GM19438 (cell line): Measurements from ENCODE around the gene ATG4A.
A peak's percentile ranks its signal among the peaks of the same experiment; 100 is the strongest.

Source experiments
- ATAC-seq: cut with Tn5 transposase; IDR thresholded peaks from one replicate; pipeline ENCODE4 v1.9.1; 2021; ENCODE audit warnings: low read depth; ENCODE audit not compliant: unreplicated experiment

ATG4A gene

DNA sequence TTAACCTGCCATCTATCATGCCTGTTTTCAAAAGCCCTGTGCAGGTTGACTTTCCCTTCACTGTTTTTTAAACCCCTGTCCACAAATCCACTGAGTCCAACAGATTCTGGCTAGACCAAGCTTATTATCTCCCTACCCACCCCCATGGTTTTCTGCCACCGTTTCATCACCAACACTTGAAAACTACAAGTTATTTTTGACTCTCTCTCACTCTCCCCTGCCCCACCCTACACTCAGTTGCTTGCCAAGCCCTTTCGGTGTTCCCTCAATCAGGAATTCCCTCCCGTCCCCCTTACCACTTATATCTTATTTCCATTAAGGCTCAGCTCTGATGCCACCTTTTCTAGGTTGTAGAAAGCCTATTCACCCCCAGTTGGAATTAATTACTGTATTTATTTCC lies 29.7 kb downstream of the ATG4A start:
- ATAC-seq, result no peak

DNA sequence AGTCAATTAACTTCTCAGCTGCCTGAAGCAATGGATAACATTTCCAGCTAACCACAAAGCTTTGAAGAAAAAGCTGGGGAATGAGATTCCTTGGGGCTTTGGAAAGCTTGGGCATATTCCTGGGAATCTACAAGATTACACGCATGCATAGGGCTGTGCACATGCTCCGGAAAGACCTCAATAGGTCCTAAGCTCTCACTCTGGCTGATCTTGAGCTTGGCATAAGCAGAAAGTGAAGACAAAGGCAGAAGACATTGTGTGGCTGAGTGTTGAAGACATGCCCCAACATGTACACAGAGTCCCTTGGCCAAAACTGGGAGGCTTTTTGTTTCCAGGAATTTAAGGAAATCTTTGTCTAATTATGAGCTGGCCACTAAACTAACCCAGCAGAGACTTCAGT lies 31.2 kb downstream of the ATG4A start:
- no peak for ATAC-seq

DNA sequence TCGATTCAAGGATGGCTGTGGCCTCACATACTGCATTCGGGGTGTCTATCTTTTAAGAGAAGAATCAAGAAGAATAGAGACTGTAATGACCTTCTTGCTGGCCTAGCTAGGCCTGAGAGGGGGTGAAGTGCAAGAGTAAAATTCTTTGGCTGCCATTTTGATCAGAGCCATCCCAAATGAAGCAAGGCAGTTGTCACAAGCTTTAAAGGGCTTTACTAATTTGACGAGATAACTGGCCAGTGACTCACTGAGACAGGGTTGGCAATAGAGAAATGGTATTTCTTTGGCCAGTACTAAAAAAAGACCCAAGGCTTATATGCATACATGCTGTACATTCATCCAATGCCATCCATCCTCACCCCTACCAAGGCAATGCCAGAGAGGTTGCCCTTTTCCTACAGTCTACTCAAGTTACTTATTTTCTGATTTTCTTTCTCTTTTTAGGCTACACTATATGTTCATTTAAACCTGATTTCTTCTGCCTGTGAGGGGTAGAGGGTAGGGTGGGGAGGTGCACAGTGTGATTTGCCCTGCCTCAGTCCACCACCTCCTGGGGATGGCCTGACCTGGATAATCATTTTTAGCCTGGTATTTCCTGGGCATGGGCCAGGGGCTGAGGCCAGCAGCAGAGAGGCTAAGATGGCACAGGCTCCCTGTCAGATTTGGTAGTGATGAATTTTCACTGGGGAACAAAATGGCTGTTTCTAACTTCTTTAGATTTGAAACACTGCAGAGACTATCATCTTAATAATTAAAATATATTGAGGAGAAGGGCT lies 32.2 kb downstream of the ATG4A start:
- ATAC-seq, result no peak

DNA sequence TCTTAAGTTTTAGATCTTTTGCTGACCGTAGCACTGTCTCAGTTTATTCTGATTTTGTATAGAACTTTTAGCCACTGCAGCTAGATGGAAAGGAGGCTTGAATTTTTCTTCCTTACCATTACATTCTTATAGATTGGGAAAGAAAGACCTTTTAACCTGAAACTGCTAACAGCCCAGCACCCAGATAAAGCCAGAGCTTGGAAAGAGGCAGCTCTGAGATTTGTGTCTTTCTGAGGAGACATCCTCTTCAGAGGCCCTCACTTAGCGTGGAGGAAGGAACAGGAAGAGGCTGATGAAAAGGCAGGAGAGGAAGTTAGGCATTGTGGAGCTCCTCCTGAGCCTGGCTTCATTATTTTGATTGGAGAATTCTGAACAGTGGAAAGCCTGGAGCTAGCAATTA lies 35.1 kb downstream of the ATG4A start:
- ATAC-seq, result no peak

DNA sequence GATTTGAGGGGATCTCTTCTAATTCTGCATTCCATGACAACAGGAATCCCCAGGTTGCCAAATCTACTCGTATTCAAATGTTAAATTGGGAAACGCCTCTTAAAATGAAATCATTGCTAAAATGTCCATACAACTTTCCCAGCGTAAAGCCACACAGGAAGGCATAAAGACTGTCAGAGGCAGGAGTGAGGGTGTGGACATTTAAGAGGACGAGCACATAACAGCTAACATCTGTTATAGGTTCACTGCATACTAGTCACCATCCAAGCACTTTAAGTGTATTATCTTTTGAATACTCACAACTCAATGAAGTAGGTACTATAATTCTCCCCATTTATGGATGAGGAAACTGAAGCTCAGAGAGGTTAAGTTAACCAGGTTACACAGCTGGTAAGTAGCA lies 35.6 kb downstream of the ATG4A start:
- ATAC-seq, result no peak

DNA sequence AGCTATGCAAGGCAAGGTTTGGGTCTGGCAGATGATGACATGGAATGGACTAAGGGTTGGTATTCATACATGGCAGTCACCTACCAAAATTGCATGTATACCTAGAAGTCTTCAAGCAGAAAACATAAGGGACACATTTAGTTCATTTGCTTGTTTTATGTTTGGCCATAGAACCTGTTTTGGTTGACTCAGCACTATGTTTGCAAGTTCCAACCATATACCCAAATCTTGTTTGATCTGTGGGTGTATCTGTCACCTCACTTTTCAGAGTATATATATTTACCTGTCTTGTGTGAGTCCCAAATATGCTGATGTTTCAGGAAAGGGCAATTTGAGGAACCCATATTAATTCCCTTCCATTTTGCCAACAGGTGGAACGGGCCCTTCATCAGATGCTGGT lies 39.3 kb downstream of the ATG4A start:
- ATAC-seq, result no peak

DNA sequence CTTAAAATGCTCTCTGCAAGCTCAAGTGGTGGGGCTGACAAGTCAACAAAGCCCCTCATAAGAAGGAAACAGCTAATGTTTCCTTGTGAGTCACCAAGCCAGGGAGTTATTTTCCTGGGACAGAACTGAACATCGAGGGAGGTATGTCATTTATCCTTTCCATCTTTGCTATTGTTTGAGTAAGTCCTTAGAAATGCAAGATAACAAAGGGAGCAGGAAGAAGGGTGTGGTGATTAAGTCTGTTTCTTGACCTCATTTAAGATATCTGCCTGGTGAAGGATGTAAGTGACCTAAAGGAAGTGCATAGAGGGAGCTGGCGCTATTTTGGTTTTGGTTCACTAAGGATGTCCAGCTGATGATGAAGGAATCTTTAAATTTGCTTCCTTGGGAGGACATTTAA lies 39.9 kb downstream of the ATG4A start:
- no peak for ATAC-seq

DNA sequence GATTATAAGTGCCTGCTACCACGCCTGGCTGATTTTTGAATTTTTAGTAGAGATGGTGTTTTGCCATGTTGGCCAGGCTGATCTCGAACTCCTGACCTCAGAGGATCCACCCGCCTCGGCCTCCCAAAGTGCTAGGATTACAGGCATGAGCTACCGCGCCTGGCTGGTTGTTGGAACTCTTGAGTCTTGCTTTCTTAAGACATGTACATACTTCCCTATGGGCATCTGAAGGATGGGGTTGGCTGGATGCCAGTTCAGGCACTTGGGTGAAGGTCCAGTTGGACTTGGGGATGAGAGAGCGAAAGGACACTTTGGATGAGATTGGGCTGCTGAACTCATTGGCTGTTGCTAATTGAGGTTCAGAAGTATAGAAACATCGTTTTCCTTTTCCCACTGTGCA lies 40.5 kb downstream of the ATG4A start:
- no peak for ATAC-seq

DNA sequence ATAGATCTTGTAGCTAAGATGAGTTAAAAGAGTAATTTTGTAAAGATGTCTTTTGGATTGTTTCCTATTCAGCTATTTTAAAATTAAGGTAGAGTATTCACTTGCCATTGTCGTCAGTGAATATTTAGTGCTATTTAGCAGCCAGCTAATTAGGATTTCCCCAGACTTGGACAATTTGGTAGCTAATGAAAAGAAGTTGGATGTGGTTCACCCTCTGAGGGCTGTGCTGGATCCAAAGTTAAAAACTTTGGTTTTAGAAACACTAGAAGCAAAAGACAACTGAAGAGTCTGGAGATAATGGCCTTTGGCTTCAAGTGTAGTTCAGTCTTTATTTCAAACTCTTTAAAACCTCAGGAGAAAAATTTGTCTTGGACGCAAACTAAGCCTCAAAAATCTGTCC lies 41.3 kb downstream of the ATG4A start:
- ATAC-seq, result no peak

DNA sequence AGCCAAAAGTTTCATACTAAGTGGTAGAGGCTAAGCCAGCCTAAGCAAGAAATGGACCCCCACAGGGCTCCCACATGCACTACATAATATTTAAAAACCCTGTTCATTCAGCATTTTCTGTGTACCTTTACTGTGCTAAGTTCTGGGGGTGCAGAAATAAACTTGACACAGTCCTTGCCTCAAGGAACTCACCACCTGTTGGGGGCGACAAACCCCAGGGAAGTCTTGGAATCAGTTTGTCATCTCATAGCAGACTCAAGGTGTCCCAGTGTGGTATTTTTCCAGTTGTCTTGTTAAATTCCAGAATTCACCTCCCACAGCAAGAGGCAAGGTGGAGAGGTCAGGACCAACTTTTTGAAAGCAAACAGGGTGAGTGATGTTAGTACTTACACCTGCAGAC lies 43.1 kb downstream of the ATG4A start:
- ATAC-seq, result no peak

DNA sequence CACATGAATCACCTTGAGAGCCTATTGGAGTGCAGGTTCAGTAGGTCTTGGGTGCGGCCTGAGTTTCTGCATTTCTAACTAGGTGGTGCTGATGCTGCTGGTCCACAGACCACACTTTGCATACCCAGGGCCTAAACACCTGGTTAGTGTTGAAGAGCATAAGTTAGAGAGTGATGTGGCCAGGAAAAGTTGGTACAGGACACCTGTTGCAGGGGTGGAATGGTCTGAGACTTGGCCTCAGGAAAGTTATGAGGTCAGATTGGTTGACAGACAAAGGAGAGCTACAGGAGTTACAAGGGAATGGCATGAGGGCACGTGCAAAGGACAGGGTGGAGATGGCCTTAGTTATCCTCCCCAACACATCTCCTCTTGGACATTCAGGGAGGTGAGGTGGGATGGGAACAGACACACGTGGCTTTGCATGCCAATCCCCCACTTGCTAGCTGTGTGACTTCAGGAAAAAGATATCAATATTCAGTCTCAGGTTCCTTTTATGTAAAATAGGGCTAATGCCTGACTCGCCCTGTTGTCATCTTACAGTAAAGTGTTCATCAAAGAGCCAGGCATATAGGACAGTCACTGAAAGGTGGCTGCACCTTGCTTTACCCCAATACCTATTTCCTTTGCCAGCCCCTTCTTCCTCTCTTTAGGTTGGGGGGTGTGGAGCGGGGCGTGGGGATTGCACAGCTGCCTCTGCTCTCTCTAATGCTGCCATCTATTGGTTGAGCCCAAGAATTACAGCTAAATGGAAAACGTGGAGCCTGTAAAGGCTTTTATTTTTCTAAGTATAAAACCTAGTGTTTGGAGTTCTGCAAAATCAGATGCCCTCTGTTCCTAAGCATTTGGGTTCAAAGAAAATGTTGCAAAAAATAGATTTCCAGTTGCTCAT lies 47.5 kb downstream of the ATG4A start:
- ATAC-seq, result no peak

DNA sequence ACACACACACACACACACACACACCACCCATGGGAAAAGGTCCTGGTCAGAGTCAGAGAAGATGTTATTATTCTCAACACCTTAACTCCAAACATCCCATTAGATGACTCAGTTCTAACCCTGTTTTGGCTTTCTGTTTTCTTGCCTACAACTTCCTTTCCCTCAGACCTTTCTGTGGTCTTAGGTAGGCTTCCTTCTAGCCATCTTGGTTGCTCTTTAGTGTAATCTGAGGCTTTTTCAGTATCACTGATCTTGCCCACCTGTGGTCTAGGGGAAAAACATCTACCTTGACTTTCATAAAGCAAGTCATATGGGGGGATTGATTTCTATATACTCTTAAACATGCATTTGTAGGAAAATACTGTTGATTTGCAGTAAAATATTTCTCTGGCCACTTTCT lies 56.9 kb downstream of the ATG4A start:
- ATAC-seq, result peak; percentile 75

DNA sequence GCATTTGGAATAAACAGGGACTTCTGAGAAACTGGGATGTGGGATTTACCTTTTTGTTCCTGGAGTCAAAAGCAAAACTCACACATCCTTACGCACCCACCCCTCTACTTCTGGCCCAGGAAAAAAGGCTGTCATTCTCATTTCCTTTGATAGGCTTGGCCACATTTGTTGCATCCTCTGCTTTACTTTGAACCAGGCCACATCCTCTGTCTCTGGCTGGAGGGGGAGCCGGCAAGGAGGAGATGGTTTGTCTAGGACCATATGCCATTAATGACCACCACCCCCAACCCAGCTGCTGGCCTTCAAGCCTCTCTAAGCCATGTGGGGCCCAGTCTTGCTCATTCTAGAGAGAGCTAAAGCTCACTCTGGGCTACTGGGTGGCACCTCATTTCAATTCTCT lies 64.5 kb downstream of the ATG4A start:
- no peak for ATAC-seq

DNA sequence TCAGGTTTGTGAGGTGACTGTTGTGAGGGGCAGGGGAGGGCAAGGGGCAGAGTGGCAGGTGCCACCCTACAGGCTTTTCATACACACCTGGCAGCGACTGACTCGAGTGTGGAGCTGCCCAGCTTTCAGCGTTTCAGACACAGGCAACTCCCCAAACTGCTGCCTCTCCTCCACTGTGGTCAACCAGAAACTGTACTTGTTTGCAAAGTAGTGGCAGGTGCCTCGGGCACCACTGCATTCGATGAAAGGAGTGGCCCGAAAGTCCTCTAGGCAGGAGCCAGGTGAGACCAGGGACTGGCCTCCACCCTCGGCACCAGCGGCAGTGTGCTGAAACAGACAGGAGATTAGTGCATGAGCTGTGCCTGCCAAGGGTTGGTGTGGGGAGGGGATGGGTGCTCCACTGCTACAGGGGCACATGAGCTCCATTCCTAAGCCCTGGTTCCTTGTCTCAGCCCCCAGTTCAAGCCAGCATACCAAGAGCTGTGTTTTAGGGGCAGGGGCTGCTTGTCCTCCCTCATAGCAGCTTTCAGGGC lies 65.4 kb downstream of the ATG4A start:
- no peak for ATAC-seq

DNA sequence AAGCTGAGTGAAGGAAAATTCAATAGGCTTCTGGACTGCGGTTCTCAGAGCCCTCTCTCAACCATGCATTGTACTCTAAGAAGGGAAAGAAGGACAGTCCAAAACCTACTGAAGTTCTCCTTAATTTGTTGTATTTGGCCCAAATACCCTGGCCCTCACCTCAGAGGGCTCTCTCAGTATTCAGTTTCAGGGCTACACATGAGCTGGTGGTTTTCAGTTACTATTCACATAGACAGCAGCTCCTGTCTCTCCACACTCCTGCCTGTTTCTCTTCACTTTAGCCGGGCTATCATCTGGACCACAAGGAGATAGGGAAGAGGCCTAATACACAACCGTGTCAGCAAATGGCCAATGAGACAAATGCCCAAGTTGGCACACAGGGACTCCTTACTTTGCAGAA lies 66.0 kb downstream of the ATG4A start:
- ATAC-seq, result no peak

DNA sequence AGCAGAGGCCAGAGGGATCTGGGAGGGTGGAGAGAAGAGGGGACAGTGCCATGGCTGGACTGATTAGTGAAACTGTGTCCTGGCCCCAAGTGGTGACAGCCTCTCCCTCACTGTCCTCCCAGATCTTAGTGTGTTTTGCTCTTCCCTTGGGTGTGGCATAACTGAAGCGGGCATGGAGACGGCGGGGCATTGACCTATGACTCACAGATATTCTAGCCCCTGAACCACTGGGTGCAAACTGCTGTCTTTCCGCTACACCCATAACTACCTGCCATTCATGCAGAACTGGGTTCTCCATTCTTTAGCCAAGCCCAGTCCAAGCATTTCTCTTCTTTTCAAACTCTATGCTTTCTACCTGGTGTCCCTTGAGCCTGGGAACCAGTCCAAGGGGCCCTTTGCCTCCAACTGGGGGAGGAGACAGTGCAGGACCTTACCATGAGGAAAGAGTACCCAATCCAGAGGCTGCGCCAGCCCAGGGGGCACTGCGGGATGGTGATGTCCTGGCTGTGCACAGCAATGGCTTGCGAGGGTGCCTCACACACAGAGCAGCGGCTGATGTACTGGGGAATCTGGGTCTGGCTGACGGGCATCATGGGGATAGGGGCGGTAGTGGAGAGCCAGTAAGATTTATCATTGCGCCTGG lies 67.6 kb downstream of the ATG4A start:
- no peak for ATAC-seq

DNA sequence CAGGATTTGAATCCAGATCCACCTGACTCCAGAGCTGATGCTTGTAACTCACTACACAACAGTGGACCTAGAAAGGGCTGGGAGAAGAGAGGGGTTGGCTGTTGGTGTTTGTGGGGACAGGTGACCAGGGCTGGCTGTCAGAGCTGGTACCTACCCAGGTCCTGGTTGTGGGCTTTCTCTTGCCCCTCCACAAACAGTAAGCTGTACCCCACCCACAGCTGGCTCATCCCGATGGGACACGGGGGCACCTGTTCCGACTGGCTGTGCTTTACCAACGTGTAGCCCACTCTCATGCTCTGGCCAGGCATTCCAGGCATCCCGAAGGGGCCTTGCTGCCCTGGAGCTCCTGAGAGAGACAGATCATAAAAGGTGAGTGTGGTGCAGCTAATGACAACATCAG lies 68.7 kb downstream of the ATG4A start:
- no peak for ATAC-seq

DNA sequence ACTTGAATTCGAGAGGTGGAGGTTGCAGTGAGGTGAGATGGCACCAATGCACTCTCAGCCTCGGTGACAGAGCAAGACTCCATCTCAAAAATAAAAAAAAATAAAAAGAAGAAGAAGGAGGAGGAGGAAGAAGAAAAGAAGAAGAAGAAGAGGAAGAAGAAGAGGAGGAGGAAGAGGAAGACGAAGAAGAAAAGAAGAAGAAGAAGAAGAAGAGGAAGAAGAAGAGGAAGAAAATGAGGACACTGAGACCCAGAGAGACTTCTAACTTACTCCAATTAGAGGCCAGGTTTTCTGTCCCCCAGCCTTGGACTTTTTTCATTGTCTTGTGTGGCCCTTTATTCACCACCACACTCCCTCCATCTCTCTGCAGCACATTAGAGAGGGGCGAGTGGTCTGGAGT lies 70.7 kb downstream of the ATG4A start:
- no peak for ATAC-seq

DNA sequence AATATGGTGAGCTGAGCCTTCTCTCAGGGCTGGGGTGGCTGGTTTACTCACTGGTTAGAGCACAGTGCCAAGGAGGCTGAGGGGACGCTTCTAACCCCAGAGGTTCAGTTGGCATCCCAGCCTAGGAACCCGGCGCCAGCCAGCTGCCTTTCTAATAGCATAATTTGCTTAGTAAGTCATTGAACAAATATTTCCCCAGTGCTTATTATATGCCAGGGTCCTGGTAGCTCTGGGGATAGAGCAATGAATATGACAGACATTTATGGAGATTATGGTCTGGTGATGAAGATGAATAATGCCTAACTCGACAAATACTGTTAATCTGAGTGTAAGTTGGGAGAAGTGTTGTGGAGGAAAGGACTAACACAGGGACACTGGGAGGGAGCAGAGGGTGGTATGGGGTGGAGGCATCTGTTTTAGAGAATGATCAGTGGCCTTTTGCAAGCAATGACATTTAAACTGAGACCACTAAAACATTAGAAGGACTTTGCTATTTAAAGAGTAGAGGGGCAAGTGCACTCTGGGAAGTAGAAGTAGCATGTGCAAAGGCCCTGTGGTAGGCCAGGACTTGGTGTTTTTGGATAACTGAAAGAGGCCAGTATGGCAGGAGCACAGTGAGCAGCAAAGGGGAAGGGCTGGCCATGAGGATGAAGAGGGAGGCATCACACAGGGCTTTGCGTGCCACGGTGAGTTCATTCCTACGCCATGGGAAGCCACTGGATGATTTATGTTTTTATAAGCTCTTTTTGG lies 71.9 kb downstream of the ATG4A start:
- no peak for ATAC-seq

DNA sequence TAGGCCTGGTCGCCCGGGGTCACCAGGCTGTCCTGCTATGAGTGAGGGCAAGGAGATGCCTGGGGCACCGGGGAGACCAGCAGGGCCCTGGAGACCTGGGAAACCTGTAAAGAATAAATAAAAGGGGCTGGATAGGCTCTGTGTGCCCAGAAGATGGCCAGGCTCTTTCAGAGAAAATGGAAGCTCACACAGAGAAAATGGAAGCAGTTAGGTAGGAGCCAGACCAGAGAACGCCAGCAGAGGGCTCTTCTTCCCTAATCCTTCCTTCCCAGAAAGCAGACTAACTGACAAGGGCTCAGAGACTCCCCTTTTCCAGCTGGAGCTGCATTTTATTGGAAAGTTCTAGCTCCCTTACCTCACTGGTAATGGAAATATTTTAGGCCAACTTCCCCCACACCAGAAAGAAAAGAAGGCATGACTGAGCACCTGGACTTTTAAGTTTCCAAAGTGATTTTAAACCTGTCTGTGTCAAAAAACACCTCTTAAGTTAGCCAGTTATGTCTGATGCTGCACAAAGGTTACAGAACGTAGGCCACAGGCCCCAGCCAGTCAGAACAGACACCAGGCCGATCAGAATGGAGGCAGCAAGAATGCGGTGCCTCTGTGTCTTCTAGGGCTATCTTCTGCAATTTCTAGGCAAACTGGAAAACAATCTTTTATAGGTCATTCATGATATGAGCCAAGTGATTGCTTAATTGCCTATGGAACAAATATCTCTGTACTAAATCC lies 74.0 kb downstream of the ATG4A start:
- no peak for ATAC-seq
